HG03432 (cell line): ENCODE data around the gene RBM14.
A peak's percentile ranks its signal among the peaks of the same experiment; 100 is the strongest.
"Not testable (repeated sequence)": the region's sequence is repeated elsewhere in the genome, so short reads cannot be mapped to it uniquely, and the experiment has no call there.

Experiments
- ATAC-seq: cut with Tn5 transposase; IDR thresholded peaks from one replicate; pipeline ENCODE4 v1.9.1; 2021; ENCODE audit warnings: mild to moderate bottlenecking, moderate library complexity; ENCODE audit not compliant: unreplicated experiment

Gene RBM14

DNA sequence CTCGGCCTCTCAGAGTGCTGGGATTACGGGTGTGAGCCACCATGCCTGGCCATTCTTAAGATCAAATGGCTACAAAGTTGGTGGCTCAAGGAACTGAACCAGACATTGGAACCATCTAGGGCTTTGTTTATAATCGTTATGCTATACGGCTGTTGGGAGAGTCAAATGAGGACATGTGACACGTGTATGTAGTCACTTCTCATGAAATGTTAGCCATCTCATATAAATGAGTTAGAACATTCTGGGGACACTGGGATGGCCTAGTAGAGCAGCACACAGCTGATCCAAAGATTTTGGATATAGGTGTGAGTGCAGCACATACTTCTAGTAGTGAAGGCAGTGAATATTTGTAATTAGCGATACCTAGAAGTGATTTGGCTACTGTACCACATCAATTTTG lies 15.5 kb downstream of the RBM14 start:
- no peak for ATAC-seq

- ATAC-seq: no peak
Observed at GRCh38 chr11:66632952-66633351, 16.5 kb downstream of the RBM14 start.

GRCh38 chr11:66636411-66636810 lies 20.0 kb downstream of the RBM14 start:
- ATAC-seq: no peak

- ATAC-seq: no peak
Observed at GRCh38 chr11:66637557-66638176, 21.2 kb downstream of the RBM14 start.

- ATAC-seq: peak; percentile 93
Observed at GRCh38 chr11:66638177-66639065, 22.0 kb downstream of the RBM14 start, which contains the start of gene RBM4. Gene RBM4 (plus strand): TSS chr11:66638703. CDS start chr11:66639712, 1,009 bp downstream.

- ATAC-seq: no peak
Observed at GRCh38 chr11:66639066-66639813, 22.8 kb downstream of the RBM14 start.

DNA sequence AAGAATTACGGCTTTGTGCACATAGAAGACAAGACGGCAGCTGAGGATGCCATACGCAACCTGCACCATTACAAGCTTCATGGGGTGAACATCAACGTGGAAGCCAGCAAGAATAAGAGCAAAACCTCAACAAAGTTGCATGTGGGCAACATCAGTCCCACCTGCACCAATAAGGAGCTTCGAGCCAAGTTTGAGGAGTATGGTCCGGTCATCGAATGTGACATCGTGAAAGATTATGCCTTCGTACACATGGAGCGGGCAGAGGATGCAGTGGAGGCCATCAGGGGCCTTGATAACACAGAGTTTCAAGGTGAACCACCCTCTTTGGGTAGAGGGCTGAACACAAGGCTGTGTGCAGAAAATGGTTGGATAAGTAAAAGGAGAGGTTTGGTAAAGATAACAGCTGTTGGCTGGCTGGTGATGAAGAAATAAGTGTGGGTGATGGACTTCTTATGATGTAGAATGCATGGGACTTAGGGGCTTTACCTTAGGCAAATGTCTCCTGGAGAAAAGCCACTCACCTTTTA lies 23.4 kb downstream of the RBM14 start:
- not testable (repeated sequence) for ATAC-seq

DNA sequence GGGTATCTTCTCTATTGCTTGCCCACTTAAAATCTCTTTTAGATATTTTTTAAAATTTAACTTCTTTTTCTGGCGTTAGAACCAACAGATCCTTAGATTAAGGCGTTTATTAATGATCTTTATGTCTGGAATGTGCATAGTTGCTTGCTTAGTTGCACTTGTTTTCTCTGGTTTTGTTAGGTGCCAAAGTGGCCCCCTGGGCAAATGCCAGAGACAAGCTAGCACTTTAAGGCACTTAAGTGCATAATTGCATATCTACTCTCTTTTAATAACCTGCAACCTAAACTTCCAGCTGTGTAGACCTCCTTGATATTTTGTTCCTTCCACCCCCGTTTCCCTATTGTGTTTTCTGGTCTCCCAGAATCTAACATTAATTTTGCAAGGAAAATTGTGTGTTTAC lies 25.4 kb downstream of the RBM14 start:
- no peak for ATAC-seq

DNA sequence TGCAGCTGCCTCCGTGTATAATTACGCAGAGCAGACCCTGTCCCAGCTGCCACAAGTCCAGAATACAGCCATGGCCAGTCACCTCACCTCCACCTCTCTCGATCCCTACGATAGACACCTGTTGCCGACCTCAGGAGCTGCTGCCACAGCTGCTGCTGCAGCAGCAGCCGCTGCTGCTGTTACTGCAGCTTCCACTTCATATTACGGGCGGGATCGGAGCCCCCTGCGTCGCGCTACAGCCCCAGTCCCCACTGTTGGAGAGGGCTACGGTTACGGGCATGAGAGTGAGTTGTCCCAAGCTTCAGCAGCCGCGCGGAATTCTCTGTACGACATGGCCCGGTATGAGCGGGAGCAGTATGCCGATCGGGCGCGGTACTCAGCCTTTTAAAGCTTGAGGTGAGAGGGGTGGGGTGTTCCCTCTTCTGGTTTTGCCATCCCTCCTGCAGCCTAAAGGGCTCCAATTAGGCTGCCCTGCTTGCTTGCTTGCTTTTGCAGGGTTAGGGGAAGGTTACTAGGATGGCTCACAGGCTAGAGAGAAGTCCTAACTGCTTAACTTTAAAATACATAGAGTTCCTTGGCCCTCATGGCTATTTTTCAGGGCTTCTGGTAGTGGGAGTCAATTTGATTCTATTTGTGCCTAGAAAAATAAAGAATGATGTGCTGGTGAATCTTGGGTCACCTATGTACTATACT lies 27.5 kb downstream of the RBM14 start:
- ATAC-seq: no peak

GRCh38 chr11:66646828-66647227 lies 30.4 kb downstream of the RBM14 start:
- ATAC-seq: no peak

DNA sequence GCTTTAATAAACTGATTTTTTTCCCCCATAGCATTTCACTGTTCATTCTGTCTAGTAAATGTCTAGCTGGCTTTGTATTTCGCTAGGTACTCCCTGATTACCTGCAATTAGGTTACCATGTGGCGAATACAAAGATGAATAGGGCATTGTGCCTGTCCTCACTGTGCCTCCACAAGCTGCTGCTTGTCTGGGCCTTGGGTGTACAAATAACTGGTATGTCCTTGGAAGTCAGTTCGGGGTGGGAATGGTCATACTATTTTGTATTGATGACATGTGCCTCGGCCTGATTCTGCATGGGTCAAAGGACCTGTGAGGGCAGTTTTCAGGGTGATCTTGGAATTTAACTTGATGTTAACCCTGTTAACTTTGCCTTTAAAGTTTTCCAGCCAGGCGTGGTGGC lies 33.5 kb downstream of the RBM14 start:
- ATAC-seq: no peak

DNA sequence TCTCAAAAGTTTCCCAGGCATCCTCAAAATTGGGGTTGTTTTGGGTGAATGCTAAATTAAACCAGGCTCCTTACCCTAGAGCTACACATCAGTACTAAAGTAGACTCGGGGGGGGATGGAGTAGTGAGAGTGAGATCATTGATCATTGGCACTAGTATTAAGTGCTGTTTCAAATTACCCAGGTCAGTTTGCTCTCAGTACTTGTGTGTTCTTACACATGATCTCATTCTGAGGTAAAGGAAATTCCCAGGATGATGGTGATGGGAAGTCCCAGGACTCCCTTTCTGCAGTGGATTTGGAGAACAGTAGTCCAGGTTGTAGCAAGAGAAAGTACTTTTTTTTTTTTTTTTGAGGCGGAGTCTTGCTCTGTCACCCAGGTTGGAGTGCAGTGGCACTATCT lies 34.6 kb downstream of the RBM14 start:
- no peak for ATAC-seq

DNA sequence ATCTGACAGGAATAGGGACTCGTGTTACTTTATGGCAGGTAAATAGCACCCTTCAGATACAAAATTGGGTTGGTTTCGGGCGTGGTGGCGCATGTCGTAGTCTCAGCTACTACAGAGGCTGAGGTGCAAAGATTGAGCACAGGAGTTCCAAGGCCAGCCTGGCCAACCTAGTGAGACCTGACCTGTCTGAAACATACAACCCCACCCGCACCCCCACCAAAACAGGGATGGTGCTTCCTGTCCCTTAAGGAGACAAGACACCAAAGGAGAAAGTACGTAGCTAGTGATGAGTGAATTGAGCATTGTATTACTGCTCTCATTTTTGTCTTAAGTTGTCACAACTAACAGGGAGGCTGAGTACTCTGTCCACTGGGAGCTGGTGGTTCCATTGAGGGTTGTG lies 36.2 kb downstream of the RBM14 start:
- no peak for ATAC-seq

DNA sequence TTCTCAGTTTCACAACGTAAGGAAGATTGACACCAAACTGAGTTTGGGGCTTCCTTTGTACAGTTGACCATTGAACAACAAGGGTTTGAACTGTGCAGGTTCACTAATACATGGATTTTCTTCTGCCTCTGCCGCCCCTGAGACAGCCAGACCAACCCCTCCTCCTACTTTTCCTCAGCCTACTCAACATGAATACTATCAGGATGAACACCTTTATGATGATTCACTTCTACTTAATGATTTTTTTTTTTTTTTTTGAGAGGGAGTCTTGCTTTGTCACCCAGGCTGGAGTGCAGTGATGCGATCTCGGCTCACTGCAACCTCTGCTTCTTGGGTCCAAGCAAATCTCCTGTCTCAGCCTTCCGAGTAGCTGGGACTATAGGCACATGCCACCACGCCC lies 36.7 kb downstream of the RBM14 start:
- ATAC-seq: no peak

- ATAC-seq: no peak
Observed at GRCh38 chr11:66659763-66660162, 43.3 kb downstream of the RBM14 start.

GRCh38 chr11:66663741-66664296 lies 47.4 kb downstream of the RBM14 start:
- no peak for ATAC-seq

DNA sequence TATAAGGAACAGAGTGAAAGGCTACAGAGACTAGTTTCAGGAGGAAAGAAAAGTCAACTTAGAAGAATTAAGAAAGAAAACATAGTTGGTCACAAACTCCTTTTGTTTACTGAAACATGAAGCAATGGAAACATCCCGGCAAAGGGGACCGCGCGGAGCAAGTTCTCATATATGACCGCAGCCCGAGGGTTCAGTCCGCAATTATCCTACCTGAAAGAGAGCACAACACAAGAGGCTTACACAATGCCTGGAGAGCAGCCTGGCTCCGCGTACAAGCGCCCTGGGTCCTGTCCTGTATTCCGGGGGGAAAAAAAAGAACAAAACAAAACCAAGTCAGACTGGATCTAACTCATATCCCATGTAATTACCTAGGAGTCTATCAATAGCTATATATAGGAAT lies 48.9 kb downstream of the RBM14 start:
- ATAC-seq: no peak

GRCh38 chr11:66670816-66671215 lies 54.4 kb downstream of the RBM14 start:
- no peak for ATAC-seq

GRCh38 chr11:66674964-66675602 lies 58.7 kb downstream of the RBM14 start:
- ATAC-seq: no peak
